ENCODE measurements around the gene SMIM41. TPM values are rescaled to one million over a fixed set of nuclear protein-coding genes. Genes with fewer than 3 reads are reported as not detected.

The SMIM41 gene
- total and polyA plus RNA-seq, 4 donors, result 0.03 to 0.50 (median 0.24) TPM; not detected in 1

GRCh38 chr12:52035926-52036325 is 43.6 kb upstream of the SMIM41 start:
- Histone ChIP-seq H3K27ac (ENCODE audit: low read depth in 1 of 2, low read length in 2 of 2) (peak overlapping the region; percentile 61 to 64), H3K36me3 (ENCODE audit: control insufficient read depth in 4 of 4, insufficient read depth in 3 of 4, low read depth in 1 of 4, low read length in 3 of 4) (no peaks in the 10 kb centered on the region), H3K4me1 (ENCODE audit: control insufficient read depth in 4 of 4, insufficient read depth in 4 of 4, low read length in 3 of 4) (peaks cover 0 to 12% (median 7%) of the 10 kb centered on the region in 4 donors), H3K4me3 (ENCODE audit: low read depth in 1 of 3, low read length in 3 of 3) (no peak overlapping the region), H3K27me3 (ENCODE audit: control insufficient read depth in 4 of 4, insufficient read depth in 4 of 4, low read length in 3 of 4) (no peaks in the 10 kb centered on the region), H3K9ac (ENCODE audit: low read depth in 1 of 2, low read length in 2 of 2) (peak overlapping the region in 1 of 2 donors; percentile 65), H3K9me3 (ENCODE audit: control insufficient read depth in 4 of 4, low read length in 3 of 4) (no peaks in the 10 kb centered on the region)
- TF ChIP-seq GABPA (IDR thresholded peaks at IDR 0.05 in 1 of 2, conservative IDR thresholded peaks at IDR 0.05 in 1 of 2) (no peak), CTCF (IDR thresholded peaks at IDR 0.05; ENCODE audit: low read depth, low read length, missing input control) (no peak), SP1 (IDR thresholded peaks at IDR 0.05) (no peak), ATF3 (IDR thresholded peaks at IDR 0.05) (no peak), YY1 (IDR thresholded peaks at IDR 0.05) (no peak), EGR1 (IDR thresholded peaks at IDR 0.05; ENCODE audit: low read depth in 2 of 2) (no peak), HNF4A (conservative IDR thresholded peaks at IDR 0.05) (no peak), RXRA (IDR thresholded peaks at IDR 0.05) (no peak), FOXA2 (IDR thresholded peaks at IDR 0.05) (no peak), ZBTB33 (IDR thresholded peaks at IDR 0.05) (no peak), MAX (IDR thresholded peaks at IDR 0.05) (no peak), NR2F2 (IDR thresholded peaks at IDR 0.05) (no peak), TAF1 (conservative IDR thresholded peaks at IDR 0.05) (no peak), JUND (IDR thresholded peaks at IDR 0.05) (no peak), HNF4G (IDR thresholded peaks at IDR 0.05) (no peak)
- no peak for DNase-seq (ENCODE audit: low spot score)
- 95% methylated on average over 2 of the region's 2 CpGs for WGBS

GRCh38 chr12:52036587-52037171 is 42.8 kb upstream of the SMIM41 start:
- H3K27me3 ChIP-seq (ENCODE audit: control insufficient read depth in 4 of 4, insufficient read depth in 4 of 4, low read length in 3 of 4), result no peaks in the 10 kb centered on the region
- peak; percentile 62 for DNase-seq (ENCODE audit: low spot score)
- peak overlapping the region; percentile 61 to 64 for H3K27ac ChIP-seq (ENCODE audit: low read depth in 1 of 2, low read length in 2 of 2)
- no peaks in the 10 kb centered on the region for H3K9me3 ChIP-seq (ENCODE audit: control insufficient read depth in 4 of 4, low read length in 3 of 4)
- H3K9ac ChIP-seq (ENCODE audit: low read depth in 1 of 2, low read length in 2 of 2), result peak overlapping the region; percentile 49 to 65
- H3K4me1 ChIP-seq (ENCODE audit: control insufficient read depth in 4 of 4, insufficient read depth in 4 of 4, low read length in 3 of 4), result peaks cover 0 to 12% (median 7%) of the 10 kb centered on the region in 4 donors
- peak overlapping the region in 1 of 3 donors; percentile 52 for H3K4me3 ChIP-seq (ENCODE audit: low read depth in 1 of 3, low read length in 3 of 3)
- H3K36me3 ChIP-seq (ENCODE audit: control insufficient read depth in 4 of 4, insufficient read depth in 3 of 4, low read depth in 1 of 4, low read length in 3 of 4), result no peaks in the 10 kb centered on the region
- 7% methylated on average over 53 of the region's 53 CpGs for WGBS
- no peak for TF ChIP-seq FOXA2 (IDR thresholded peaks at IDR 0.05)
- TF ChIP-seq HNF4A (conservative IDR thresholded peaks at IDR 0.05), result peak; percentile 60 to 69
- no peak for TF ChIP-seq MAX (IDR thresholded peaks at IDR 0.05)
- TF ChIP-seq RXRA (IDR thresholded peaks at IDR 0.05), result peak in 1 of 2 donors; percentile 45
- no peak for TF ChIP-seq RAD21 (IDR thresholded peaks at IDR 0.05)
- TF ChIP-seq ATF3 (IDR thresholded peaks at IDR 0.05), result no peak
- no peak for TF ChIP-seq CTCF (IDR thresholded peaks at IDR 0.05; ENCODE audit: low read depth, low read length, missing input control)
- no peak for TF ChIP-seq REST (IDR thresholded peaks at IDR 0.05)
- TF ChIP-seq YY1 (IDR thresholded peaks at IDR 0.05), result peak; percentile 19
- TF ChIP-seq NR2F2 (IDR thresholded peaks at IDR 0.05), result no peak
- TF ChIP-seq EGR1 (IDR thresholded peaks at IDR 0.05; ENCODE audit: low read depth in 2 of 2), result no peak
- no peak for TF ChIP-seq TAF1 (conservative IDR thresholded peaks at IDR 0.05)
- TF ChIP-seq FOXA1 (IDR thresholded peaks at IDR 0.05), result no peak
- TF ChIP-seq JUND (IDR thresholded peaks at IDR 0.05), result no peak
- TF ChIP-seq SP1 (IDR thresholded peaks at IDR 0.05), result peak; percentile 60
- no peak for TF ChIP-seq GABPA (IDR thresholded peaks at IDR 0.05 in 1 of 2, conservative IDR thresholded peaks at IDR 0.05 in 1 of 2)
